Fibroblast of the conjunctiva (primary cell): ENCODE results near the gene CCDC93.

ENCODE experiments used
- DNase-seq: peaks from one replicate; pipeline ENCODE4 v3.0.0-alpha.2; 2010; ENCODE audit warnings: low read depth

The CCDC93 gene

GRCh38 chr2:118013724-118014491 lies at the start of gene CCDC93:
CCDC93 (minus strand) TSS chr2:118014070; CDS start chr2:118013995, 75 bp downstream.
- peak; percentile 57 for DNase-seq

- DNase-seq = no peak
Observed at GRCh38 chr2:118062669-118063068, 48.8 kb upstream of the CCDC93 start.

- no peak for DNase-seq
Observed at GRCh38 chr2:118062048-118062447, 48.2 kb upstream of the CCDC93 start.

- peak; percentile 43 for DNase-seq
Observed at GRCh38 chr2:118061135-118061955, 47.5 kb upstream of the CCDC93 start.

GRCh38 chr2:118059919-118060478 lies 46.1 kb upstream of the CCDC93 start:
- DNase-seq = peak; percentile 57

GRCh38 chr2:118058951-118059350 lies 45.1 kb upstream of the CCDC93 start:
- no peak for DNase-seq

- no peak for DNase-seq
Observed at GRCh38 chr2:118056801-118057200, 42.9 kb upstream of the CCDC93 start.

- no peak for DNase-seq
Observed at GRCh38 chr2:118056165-118056534, 42.3 kb upstream of the CCDC93 start.

- DNase-seq = no peak
Observed at GRCh38 chr2:118055512-118056164, 41.8 kb upstream of the CCDC93 start.

- no peak for DNase-seq
Observed at GRCh38 chr2:118054213-118055008, 40.5 kb upstream of the CCDC93 start.

GRCh38 chr2:118053681-118054080 lies 39.8 kb upstream of the CCDC93 start:
- DNase-seq = no peak

- no peak for DNase-seq
Observed at GRCh38 chr2:118052474-118052873, 38.6 kb upstream of the CCDC93 start.

- DNase-seq = no peak
Observed at GRCh38 chr2:118051826-118052358, 38.0 kb upstream of the CCDC93 start.

- no peak for DNase-seq
Observed at GRCh38 chr2:118050974-118051373, 37.1 kb upstream of the CCDC93 start.

GRCh38 chr2:118050386-118050785 lies 36.5 kb upstream of the CCDC93 start:
- DNase-seq = no peak

GRCh38 chr2:118049816-118050140 lies 35.9 kb upstream of the CCDC93 start:
- DNase-seq = no peak

GRCh38 chr2:118049140-118049815 lies 35.4 kb upstream of the CCDC93 start:
- no peak for DNase-seq

- no peak for DNase-seq
Observed at GRCh38 chr2:118048401-118048800, 34.5 kb upstream of the CCDC93 start.

- DNase-seq = no peak
Observed at GRCh38 chr2:118047380-118047826, 33.5 kb upstream of the CCDC93 start.

- DNase-seq = peak; percentile 14
Observed at GRCh38 chr2:118046634-118047210, 32.9 kb upstream of the CCDC93 start.
